ENCODE data around the gene THAP3.
A peak's percentile ranks its signal among the peaks of the same experiment; 100 is the strongest.
"Not testable (repeated sequence)": the region's sequence is repeated elsewhere in the genome, so short reads cannot be mapped to it uniquely, and the experiment has no call there.

The THAP3 gene

DNA sequence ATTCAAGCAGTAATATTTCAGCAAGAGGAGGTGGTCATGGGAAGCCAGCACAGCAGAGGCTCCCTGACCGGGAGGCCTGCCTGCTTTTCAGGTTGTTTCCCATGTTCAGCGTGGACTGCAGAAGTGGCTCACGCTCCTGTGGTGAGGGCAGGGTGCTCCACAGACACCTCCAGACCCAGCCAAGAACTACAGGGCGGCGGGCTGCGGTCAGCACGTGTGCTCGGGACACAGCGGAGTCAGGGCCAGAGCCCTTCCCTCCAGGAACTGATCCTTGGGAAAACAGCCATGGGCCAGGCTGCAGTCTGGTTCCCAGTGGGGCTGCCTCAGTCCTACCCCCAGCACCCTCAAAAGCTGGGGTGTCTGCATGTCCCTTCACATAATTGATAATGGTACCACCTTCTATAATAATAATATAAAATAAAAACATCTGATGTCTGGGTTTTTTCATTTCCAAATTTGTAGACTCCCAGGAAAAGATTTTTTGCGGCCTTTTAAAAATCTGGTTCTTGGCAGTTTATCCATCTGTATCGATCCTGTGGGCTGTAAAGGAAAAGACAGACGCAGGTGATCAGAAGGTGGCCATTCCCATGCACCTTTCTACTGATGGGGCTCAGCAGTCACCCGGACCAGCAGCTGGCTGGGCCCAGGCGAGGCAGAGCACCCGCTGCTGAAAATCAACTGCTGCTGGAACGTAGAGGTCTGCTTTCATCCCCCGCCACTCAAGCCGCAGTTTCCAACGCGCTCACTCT is 10.7 kb downstream of the THAP3 start:
- DNase-seq, result no peak

DNA sequence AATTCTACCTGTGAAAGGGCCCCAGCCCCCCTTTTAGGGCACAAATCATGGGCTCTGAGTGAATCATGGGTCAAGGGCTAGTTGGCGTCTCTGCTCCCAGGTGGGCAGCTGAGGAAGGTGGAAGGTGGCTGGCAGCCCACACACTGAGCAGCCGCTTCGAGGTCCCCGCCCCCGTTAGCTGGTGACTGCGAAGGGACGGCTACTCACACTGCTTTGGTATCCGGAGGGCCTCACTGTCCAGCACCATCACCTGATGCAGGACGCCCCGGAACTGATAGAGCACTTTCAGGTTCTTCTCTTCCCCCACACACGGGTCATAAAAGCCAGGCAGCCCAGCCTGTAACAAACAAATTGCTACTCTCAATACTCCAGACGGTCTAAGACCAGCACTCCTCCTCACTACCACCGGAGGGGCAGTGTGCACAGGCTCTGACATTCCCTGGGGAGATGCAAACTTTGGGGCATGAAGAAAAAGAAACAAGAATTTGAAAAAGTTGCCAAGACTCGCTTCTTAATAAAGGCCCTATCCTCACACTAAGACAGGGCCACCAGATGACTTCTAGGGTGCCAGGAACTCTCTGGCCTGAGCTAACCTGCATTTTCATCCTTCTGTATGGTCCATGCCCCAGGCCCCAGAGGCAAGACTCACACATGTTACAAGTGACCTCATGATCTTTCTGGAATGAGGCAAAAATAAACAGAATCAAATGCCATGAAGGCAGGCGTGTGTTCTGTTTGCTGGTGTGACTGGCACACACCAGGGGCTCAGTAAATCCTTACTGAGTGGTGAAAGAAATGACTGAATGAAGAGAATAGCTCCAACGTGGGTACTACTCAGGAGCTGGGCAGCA is 11.5 kb downstream of the THAP3 start:
- no peak for DNase-seq

- not testable (repeated sequence) for DNase-seq
Measured at GRCh38 chr1:6636778-6637177, 12.1 kb downstream of the THAP3 start.

DNA sequence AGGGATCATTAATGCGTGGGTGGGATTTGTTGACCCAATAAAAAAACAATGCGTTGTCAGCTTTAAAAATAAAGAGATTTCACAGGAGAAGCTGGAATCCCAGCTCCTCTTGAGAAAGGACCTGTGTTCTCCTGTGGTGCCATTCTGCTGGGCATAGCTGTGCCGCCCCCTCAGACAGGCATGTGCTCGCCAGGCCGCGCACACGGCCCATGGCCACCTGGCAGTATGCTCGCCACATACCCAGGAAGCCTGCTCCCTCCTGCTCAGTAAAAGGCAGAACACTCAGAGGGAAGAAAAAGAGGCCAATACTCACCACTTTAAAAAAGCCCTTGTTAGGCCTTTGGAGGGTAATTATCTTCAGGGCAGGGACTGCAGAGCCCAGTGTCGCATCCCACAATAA is 13.1 kb downstream of the THAP3 start:
- DNase-seq, result no peak

- DNase-seq, result peak in 8 of 14 donors; percentile 4 to 66 (median 16)
Measured at GRCh38 chr1:6638226-6638625, 13.6 kb downstream of the THAP3 start.

- not testable (repeated sequence) for DNase-seq
Measured at GRCh38 chr1:6640867-6641266, 16.2 kb downstream of the THAP3 start.

GRCh38 chr1:6645018-6645417 is 20.4 kb downstream of the THAP3 start:
- no peak for DNase-seq

GRCh38 chr1:6646499-6647148 is 22.0 kb downstream of the THAP3 start:
- peak in 1 of 14 donors; percentile 3 for DNase-seq

DNA sequence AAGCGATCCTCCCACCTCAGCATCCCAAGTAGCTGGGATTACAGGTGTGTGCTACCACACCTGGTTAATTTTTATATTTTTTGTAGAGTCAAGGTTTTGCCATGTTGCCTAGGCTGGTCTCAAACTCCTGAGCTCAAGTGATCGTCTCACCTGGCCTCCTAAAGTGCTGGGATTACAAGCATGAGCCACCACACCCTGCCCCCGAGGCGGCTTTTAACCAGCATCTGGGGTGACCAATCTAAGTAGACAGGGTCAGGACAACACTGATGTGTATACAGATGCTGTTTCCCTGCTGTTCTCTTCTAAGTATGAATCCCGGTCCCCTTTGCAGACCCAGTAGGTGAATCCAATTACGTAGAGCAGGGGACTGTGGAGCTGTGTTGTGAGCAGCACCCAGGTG is 23.9 kb downstream of the THAP3 start:
- DNase-seq, result no peak

- no peak for DNase-seq
Measured at GRCh38 chr1:6651909-6652308, 27.2 kb downstream of the THAP3 start.

DNA sequence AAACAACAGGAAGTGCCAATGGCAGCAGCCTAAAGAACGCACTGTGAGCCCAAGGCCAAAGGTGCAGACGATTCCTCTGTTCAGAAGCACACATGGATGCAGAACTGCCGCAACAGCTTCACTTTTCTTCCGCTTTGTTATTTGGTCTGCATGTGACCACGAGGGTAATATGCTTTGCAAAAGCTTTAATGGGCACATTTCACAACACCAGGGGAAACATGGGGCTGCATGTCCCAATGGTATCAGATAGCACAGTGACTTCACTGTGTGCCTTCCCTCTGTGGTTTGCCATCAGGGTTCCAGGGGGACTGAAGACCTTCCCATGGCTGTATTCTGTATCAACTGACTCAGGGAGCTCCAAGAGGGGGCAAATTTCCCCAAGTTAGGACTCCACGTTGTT is 28.3 kb downstream of the THAP3 start:
- no peak for DNase-seq

GRCh38 chr1:6653436-6654290 is 29.0 kb downstream of the THAP3 start:
- no peak for DNase-seq

DNA sequence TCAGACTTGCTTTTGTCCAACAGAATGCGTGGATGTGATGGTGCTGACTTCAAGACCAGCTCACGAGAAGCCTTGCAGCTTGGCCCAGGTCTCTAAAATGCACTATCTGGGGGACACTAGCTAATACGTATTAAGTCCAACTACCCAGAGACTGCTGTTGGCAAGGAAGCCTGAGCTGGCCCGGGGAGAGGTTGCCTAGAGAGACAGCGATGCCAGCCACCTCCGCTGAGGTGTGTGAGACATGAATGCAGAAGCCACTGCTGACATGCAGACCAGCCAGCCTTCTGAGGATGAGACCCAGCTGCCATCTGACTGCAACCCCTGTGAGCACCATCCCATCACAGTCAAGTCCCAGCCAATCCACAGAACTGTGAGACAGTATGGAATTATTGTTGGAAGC is 32.5 kb downstream of the THAP3 start:
- no peak for DNase-seq

DNA sequence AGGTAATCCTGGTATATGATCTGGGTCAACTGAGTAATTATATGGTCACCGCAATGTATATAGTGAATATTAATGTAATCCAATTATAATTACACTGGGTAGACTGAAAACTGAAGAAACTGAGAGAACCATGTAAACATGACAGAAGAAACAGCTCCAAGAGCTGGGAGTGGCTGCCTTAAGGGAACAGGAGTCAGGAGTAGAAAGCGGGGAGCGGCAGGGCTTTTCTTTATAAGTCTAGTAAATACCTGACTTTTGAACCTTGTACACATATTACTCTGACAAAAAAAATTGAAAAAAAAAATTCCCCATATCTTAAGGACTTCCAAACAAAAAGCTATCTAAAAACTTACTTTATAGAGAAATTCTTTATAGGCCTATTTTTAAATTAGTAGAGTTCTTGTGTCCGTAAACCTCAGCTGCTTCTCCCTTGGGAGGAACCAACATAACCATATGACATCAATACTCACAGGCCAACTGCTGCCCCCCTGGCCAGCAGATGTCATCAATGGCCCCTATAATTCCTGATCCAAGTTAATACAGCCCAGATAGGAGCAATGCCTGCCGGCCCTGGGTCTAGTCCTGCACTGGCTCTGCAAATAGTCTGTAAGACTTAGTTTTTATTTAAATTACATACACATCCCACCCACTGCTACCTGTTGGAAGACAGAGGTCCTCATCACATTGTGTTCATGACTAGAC is 33.8 kb downstream of the THAP3 start:
- DNase-seq, result no peak

- no peak for DNase-seq
Measured at GRCh38 chr1:6660415-6661049, 35.9 kb downstream of the THAP3 start.

- DNase-seq, result not testable (repeated sequence)
Measured at GRCh38 chr1:6662468-6662867, 37.8 kb downstream of the THAP3 start.

- no peak for DNase-seq
Measured at GRCh38 chr1:6666696-6667095, 42.0 kb downstream of the THAP3 start.

- DNase-seq, result no peak
Measured at GRCh38 chr1:6667139-6667538, 42.5 kb downstream of the THAP3 start.

DNA sequence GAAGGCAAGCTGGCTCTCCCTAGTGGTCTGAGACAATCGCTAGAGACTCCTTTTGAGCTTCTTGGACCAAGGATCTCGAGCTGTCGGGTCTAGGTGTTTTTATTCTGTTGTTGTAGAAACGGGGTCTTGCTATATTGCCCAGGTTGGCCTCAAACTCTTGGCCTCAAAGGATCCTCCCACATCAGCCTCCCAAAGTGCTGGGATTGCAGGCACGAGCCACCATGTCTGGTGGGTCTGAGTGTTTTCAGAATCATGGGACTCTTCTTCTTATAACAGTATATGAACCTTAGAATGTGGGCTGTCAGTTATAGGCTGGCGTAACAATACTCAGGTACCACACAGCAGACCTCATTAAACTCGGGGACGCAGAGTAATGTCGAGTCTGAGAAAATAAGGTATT is 43.8 kb downstream of the THAP3 start:
- no peak for DNase-seq

DNA sequence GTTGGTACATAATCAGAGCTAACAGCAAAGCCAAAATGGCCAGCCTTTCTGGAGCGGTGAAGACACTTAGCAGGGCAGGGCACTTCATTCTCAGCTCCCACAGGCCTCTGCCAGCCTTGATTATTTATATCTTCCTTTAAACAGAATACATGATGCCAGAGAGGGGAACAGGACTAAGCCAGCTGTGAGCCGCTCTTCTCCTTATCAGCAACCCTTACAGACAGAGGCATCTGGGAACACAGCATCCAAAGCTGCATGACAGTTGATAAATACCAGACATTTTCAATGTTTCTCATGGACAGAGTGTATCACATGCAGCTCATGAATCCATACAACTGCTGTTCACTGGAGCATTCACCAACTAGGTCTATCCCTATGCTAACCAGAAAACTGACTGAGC is 47.9 kb downstream of the THAP3 start:
- DNase-seq, result no peak

- no peak for DNase-seq
Measured at GRCh38 chr1:6673816-6674398, 49.2 kb downstream of the THAP3 start.
